Heart right ventricle (tissue), 16 donors: ENCODE measurements around the gene MYH9. TPM values are rescaled to one million over a fixed set of nuclear protein-coding genes. Genes with fewer than 3 reads are reported as not detected.

Experiments
- ATAC-seq, 8 donors: fragments of 200-7000 bp; cut with Tn5 transposase; one replicate each; pipeline ENCODE4 v1.9.1; 2020; ENCODE audit warnings: mild to moderate bottlenecking in 8 of 8, moderate library complexity in 8 of 8, moderate number of reproducible peaks in 1 of 8
- DNase-seq, 2 donors: peaks; one replicate each; pipeline ENCODE4 v3.0.0-alpha.2; 2020
- H3K27ac ChIP-seq, 10 donors: fragments of 200-600 bp; sonication (generic) in 2 of 10; one replicate each; pipeline versions ENCODE4 v1.5.0 to v1.8.0; 2020 to 2022; ENCODE audit warnings: mild to moderate bottlenecking in 3 of 10
- H3K27me3 ChIP-seq, 7 donors: fragments of 200-600 bp; one replicate each; pipeline ENCODE4 v1.8.0; 2021 to 2022; ENCODE audit warnings: mild to moderate bottlenecking in 2 of 7
- H3K36me3 ChIP-seq, 9 donors: fragments of 200-600 bp; sonication (generic) in 1 of 9; one replicate each; pipeline versions ENCODE4 v1.5.0 to v1.8.0; 2020 to 2022; ENCODE audit warnings: mild to moderate bottlenecking in 2 of 9
- H3K4me1 ChIP-seq, 9 donors: fragments of 200-600 bp; sonication (generic) in 1 of 9; one replicate each; pipeline versions ENCODE4 v1.5.0 to v1.8.0; 2020 to 2022; ENCODE audit warnings: mild to moderate bottlenecking in 4 of 9
- H3K4me3 ChIP-seq, 10 donors: fragments of 200-600 bp; sonication (generic) in 2 of 10; one replicate each; pipeline versions ENCODE4 v1.5.0 to v1.8.0; 2020 to 2022; ENCODE audit warnings: mild to moderate bottlenecking in 7 of 10, moderate library complexity in 2 of 10
- H3K9me3 ChIP-seq, 11 donors: fragments of 200-600 bp in 10 of 11; sonication (generic) in 2 of 11; one replicate each; pipeline versions ENCODE4 v1.5.0 to v1.8.0; 2013 to 2022; ENCODE audit warnings: mild to moderate bottlenecking in 2 of 11, control low read depth in 1 of 11, moderate library complexity in 1 of 11
- CTCF ChIP-seq, 9 donors: fragments of 200-600 bp; sonication (generic) in 2 of 9; IDR thresholded peaks; one replicate each; pipeline versions ENCODE4 v1.5.0 to v1.8.0; 2021 to 2022; ENCODE audit warnings: antibody characterized with exemption in 9 of 9, mild to moderate bottlenecking in 5 of 9, moderate library complexity in 1 of 9
- WGBS, 2 donors: extraction: QIAGEN DNeasy Blood & Tissue Kit; methylation state at CpG; one replicate each; pipeline ENCODE4 v1.1.7; 2013; ENCODE audit warnings: inconsistent platforms in 1 of 2; 5-methylcytosine and 5-hydroxymethylcytosine counted together
- intact Hi-C, 10 donors: fragments of 100-400 bp; cut with DNase I; formaldehyde crosslinking; loops; one replicate each; pipeline versions ENCODE4 v1.11.1 to v1.14.2; 2022
- polyA plus RNA-seq, 2 donors: library from polyadenylated mRNA; stranded (reverse); fragments of 200-250 nt; gene quantifications; one replicate each; pipeline ENCODE4 v1.2.3, GENCODE V29; 2013
- total RNA-seq, 10 donors: library from RNA; stranded (reverse); fragmentation: NEBNext Ultra II Directional in 3 of 10; extraction: Animal tissue kit (Norgen Biotek cat#: 25700) in 3 of 10; gene quantifications; one replicate each; pipeline versions ENCODE4 v1.2.1 to v1.2.4, GENCODE V29; 2021 to 2023
- donor health status: Arrhythmogenic right ventricular cardiomyopathy.
- donor health status: ischemic (EF 13 %, LVEDD 7.1; RV severe dilation, severe dysfunction).
- donor health status: healthy with polysubstance abuse.
- donor health status: DM: no; HTN: yes; CAD: no.
- donor health status: DM: no; HTN: no; CAD: no.
- donor health status: ischemic (EF 25% LVEDD 6.9; RV normal size, moderate dysfunction).
- donor health status: ischemic (EF 25% LVEDD 5.7; RV mildly dilated, moderate dysfunction).
- donor health status: healthy.
- donor health status: DM: yes; HTN: yes; CAD: no.
- donor health status: Ischemic cardiomyopathy.
- donor health status: ischemic (EF 35%, LVEDD 5.7; RV mildly dilated, moderate dysfunction).
- donor health status: nonischemic (EF 11% LVEDD 7.7; RV severe dilation, severe dysfunction).
- donor health status: DM: yes; HTN: yes; CAD: no.
- donor health status: PGD.
- donor health status: ischemic (EF 29% LVEDD 5.4; RV normal size, mild dysfunction).
- donor health status: nonischemic (EF 23%, LVEDD 6.1; RV moderate dilation, normal function).

The MYH9 gene
- total and polyA plus RNA-seq, 12 donors, result 132 to 345 (median 189) TPM

- H3K27me3 ChIP-seq, result no peaks in the 10 kb centered on the region
- DNase-seq, result no peak
- whole genome bisulfite sequencing, 2 donors, result 6 to 13% methylated on average over 7 of the region's 7 CpGs
- H3K9me3 ChIP-seq, result no peaks in the 10 kb centered on the region
- peaks cover 9 to 75% (median 65%) of the 10 kb centered on the region in 9 donors for H3K4me1 ChIP-seq
- ATAC-seq, result no peak
- intact Hi-C loops, result loop anchor here in 8 of 10 donors (5.0 to 10.0 kb wide), 8 partner anchors 48 to 82 kb away; no protein-coding TSS in a partner anchor
- peaks cover 0 to 58% (median 11%) of the 10 kb centered on the region in 9 donors for H3K36me3 ChIP-seq
- peak overlapping the region; percentile 97 to 100 (median 99) for H3K27ac ChIP-seq
- peak in 3 of 9 donors; percentile 9 to 35 (median 30) for TF ChIP-seq CTCF (IDR thresholded peaks at IDR 0.05)
- H3K4me3 ChIP-seq, result peak overlapping the region; percentile 87 to 100 (median 96)
Observed at GRCh38 chr22:36384766-36385481, 2.8 kb downstream of the MYH9 start.

DNA sequence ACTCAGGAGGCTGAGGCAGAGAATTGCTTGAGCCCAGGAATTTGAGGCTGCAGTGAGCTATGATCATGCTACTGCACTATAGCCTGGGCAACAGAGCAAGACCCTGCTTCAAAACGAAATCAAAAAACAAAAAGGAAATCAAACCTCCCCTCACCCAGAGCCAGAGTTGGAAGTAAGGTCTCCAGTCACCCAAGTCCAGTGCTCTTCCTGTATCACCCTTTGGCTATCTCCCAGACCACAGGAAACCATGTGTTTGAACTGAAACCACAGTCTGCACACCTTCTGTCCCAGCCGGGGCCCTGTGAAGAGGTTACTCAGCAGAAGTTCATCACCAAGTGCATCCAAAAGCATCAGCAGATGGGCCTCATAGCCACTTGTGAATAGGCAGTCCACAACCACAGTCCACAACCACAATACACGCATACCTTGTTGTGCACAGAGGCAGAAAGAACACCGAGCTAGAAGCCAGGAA, 4.6 kb downstream of the MYH9 start:
- WGBS, 2 donors, result 29 to 37% methylated on average over 4 of the region's 4 CpGs
- Histone ChIP-seq H3K27ac (peak overlapping the region in 7 of 10 donors; percentile 9 to 100 (median 99)), H3K27me3 (no peaks in the 10 kb centered on the region), H3K4me1 (peaks cover 19 to 83% (median 79%) of the 10 kb centered on the region in 9 donors), H3K9me3 (no peaks in the 10 kb centered on the region), H3K36me3 (peaks cover 0 to 76% (median 11%) of the 10 kb centered on the region in 9 donors), H3K4me3 (peak overlapping the region in 6 of 10 donors; percentile 8 to 99 (median 90))
- TF ChIP-seq CTCF (IDR thresholded peaks at IDR 0.05), result no peak
- intact Hi-C loops, result loop anchor here in 2 of 10 donors (5.0 to 10.0 kb wide), 2 partner anchors 51 to 58 kb away; no protein-coding TSS in a partner anchor
- no peak for DNase-seq
- ATAC-seq, result no peak

- WGBS, 2 donors, result 48 to 50% methylated on average over 5 of the region's 5 CpGs
- intact Hi-C loops, result loop anchor here in 2 of 10 donors (5.0 to 10.0 kb wide), 2 partner anchors 49 to 57 kb away; no protein-coding TSS in a partner anchor
- Histone ChIP-seq H3K9me3 (no peaks in the 10 kb centered on the region), H3K27me3 (no peaks in the 10 kb centered on the region), H3K4me1 (peaks cover 20 to 98% (median 94%) of the 10 kb centered on the region in 9 donors), H3K4me3 (no peak overlapping the region), H3K27ac (peak overlapping the region in 6 of 10 donors; percentile 7 to 99 (median 78)), H3K36me3 (peaks cover 0 to 90% (median 11%) of the 10 kb centered on the region in 9 donors)
- ATAC-seq (no peak), DNase-seq (no peak)
- no peak for TF ChIP-seq CTCF (IDR thresholded peaks at IDR 0.05)
Observed at GRCh38 chr22:36381513-36382128, 6.1 kb downstream of the MYH9 start.
